Activated CD8-positive, alpha-beta T cell treated with anti-CD3 and anti-CD28 coated beads for 36 hours (primary cell): ENCODE data around the gene TMEM208. TPM values are rescaled to one million over a fixed set of nuclear protein-coding genes. Genes with fewer than 3 reads are reported as not detected.

Experiments used
- ATAC-seq: fragments of 200-7000 bp; cut with Tn5 transposase; one replicate; pipeline ENCODE4 v1.10.0; 2021; ENCODE audit warnings: mild to moderate bottlenecking, moderate library complexity
- CTCF ChIA-PET: fragments of 350-600 bp; sonication (Branson Sonifier 250); formaldehyde crosslinking; loops from one replicate; lab custom pipeline; 2021; ENCODE audit warnings: antibody characterized with exemption; lab: Charles Lee
- POLR2A ChIA-PET: fragments of 350-600 bp; sonication (Branson Sonifier 250); formaldehyde crosslinking; loops from one replicate; lab custom pipeline; 2021; ENCODE audit warnings: antibody characterized with exemption; lab: Charles Lee
- DNase-seq: peaks from one replicate; pipeline ENCODE4 v3.0.0-alpha.2; 2020
- H3K27ac Mint-ChIP-seq: one replicate; pipeline ENCODE4 v1.8.0; 2021; ENCODE audit warnings: mild to moderate bottlenecking, mixed read lengths
- H3K27me3 Mint-ChIP-seq: one replicate; pipeline ENCODE4 v1.8.0; 2021; ENCODE audit warnings: mixed read lengths
- H3K36me3 Mint-ChIP-seq: one replicate; pipeline ENCODE4 v1.8.0; 2021; ENCODE audit warnings: low read depth, mixed read lengths
- H3K4me1 Mint-ChIP-seq: one replicate; pipeline ENCODE4 v1.8.0; 2021; ENCODE audit warnings: low read depth, mixed read lengths
- H3K4me3 Mint-ChIP-seq: one replicate; pipeline ENCODE4 v1.8.0; 2021; ENCODE audit warnings: mild to moderate bottlenecking, moderate library complexity, mixed read lengths
- H3K9me3 Mint-ChIP-seq: one replicate; pipeline ENCODE4 v1.8.0; 2021; ENCODE audit warnings: mixed read lengths
- intact Hi-C: fragments of 100-400 bp; cut with micrococcal nuclease; formaldehyde crosslinking; loops from one replicate; pipeline ENCODE4 v1.10.0; 2022
- total RNA-seq, 2 experiments: library from RNA; stranded (reverse); gene quantifications; one replicate each; pipeline ENCODE4 v1.2.3, GENCODE V29; 2021
- TF ChIP-seq, protein P1 (sequence below): fragments of 200-600 bp; IDR thresholded peaks from one replicate; pipeline ENCODE4 v1.8.0; 2022; ENCODE audit warnings: antibody characterized with exemption, mild to moderate bottlenecking

The TMEM208 gene
- total RNA-seq, 2 experiments from 2014 or later: 25.7 to 30.7 TPM

DNA sequence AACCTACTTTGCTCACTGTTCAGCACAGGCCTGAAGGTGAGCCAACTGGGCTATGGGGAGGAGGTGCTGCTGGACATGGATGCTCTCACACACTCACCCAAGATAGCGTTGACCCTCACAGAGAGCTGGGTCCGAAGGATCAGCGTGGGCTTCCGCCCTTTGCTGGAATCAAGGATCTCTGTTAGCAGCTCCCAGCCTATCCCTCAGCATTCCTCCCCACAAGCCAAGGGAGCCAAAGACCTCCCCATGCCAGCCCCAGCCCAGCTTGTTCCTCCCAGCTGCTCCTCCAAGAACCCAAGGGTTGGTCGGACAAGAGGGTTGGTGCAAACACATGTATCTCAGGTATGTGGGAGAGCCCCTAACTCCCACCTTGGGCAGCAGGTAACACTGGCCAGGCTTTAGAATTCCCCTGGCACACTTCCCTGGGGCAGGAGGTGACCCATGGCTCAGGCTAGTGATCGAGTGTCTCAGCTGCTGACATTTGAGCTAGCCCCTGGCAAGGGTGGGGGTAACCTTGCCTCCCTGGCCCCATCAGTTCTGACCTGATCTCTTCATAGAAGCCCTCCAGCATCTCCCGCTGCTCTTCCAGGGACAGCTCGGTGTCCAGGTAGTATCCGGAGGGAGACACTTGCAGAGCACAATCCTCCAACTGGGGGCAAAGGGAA is 12.0 kb downstream of the TMEM208 start:
- CTCF ChIA-PET: interaction anchor here (0.7 to 1.8 kb wide), 3 partner anchors 8 to 54 kb away, joined by 3 to 6 read pairs (median 4); partner anchors contain the start of genes FHOD1 and TMEM208
- intact Hi-C loops: no loop called here
- no peak for ATAC-seq
- POLR2A ChIA-PET: interaction anchor here (0.8 to 5.8 kb wide), 3 partner anchors 9 to 12 kb away, joined by 3 to 39 read pairs (median 6); partner anchors contain the start of genes SLC9A5 and TMEM208
- no peaks in the 10 kb centered on the region for H3K27me3 Mint-ChIP-seq
- H3K4me1 Mint-ChIP-seq: peaks cover 19% of the 10 kb centered on the region
- H3K9me3 Mint-ChIP-seq: no peaks in the 10 kb centered on the region
- peaks cover 23% of the 10 kb centered on the region for H3K36me3 Mint-ChIP-seq
- no peak for DNase-seq
- H3K27ac Mint-ChIP-seq: no peak overlapping the region
- H3K4me3 Mint-ChIP-seq: no peak overlapping the region
- TF ChIP-seq, protein P1, sequence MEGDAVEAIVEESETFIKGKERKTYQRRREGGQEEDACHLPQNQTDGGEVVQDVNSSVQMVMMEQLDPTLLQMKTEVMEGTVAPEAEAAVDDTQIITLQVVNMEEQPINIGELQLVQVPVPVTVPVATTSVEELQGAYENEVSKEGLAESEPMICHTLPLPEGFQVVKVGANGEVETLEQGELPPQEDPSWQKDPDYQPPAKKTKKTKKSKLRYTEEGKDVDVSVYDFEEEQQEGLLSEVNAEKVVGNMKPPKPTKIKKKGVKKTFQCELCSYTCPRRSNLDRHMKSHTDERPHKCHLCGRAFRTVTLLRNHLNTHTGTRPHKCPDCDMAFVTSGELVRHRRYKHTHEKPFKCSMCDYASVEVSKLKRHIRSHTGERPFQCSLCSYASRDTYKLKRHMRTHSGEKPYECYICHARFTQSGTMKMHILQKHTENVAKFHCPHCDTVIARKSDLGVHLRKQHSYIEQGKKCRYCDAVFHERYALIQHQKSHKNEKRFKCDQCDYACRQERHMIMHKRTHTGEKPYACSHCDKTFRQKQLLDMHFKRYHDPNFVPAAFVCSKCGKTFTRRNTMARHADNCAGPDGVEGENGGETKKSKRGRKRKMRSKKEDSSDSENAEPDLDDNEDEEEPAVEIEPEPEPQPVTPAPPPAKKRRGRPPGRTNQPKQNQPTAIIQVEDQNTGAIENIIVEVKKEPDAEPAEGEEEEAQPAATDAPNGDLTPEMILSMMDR: no peak

DNA sequence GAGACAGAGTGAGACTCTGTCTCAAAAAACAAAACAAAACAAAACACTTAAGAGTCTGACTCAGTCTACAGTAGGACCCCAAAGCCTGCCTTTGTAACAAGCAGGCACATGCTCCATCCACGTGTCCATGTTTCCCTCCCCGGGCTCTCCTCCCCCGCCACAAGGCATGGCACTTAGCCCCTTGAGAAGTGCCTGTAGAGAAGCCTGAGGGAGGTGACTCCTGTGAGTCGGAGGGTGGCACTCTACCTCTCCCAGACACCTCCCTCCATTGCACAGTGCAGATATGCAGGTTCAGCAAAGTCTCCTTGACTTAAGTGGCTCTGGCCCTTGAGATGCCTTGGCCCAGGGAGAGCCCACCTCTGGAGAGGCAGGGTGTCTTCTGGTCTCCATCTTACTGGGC is 13.6 kb downstream of the TMEM208 start:
- DNase-seq (no peak), ATAC-seq (no peak)
- Mint-ChIP-seq H3K4me1 (peaks cover 33% of the 10 kb centered on the region), H3K4me3 (no peak overlapping the region), H3K27me3 (no peaks in the 10 kb centered on the region), H3K9me3 (no peaks in the 10 kb centered on the region), H3K27ac (no peak overlapping the region), H3K36me3 (peaks cover 24% of the 10 kb centered on the region)
- TF ChIP-seq, protein P1: no peak
- CTCF ChIA-PET: interaction anchor here (1.2 kb wide), 1 partner anchor 85 kb away, joined by 4 read pairs; no protein-coding TSS in a partner anchor
- POLR2A ChIA-PET: interaction anchor here (5.8 kb wide), 1 partner anchor 14 kb away, joined by 39 read pairs; the partner anchor contains the start of gene TMEM208
- intact Hi-C loops: no loop called here

DNA sequence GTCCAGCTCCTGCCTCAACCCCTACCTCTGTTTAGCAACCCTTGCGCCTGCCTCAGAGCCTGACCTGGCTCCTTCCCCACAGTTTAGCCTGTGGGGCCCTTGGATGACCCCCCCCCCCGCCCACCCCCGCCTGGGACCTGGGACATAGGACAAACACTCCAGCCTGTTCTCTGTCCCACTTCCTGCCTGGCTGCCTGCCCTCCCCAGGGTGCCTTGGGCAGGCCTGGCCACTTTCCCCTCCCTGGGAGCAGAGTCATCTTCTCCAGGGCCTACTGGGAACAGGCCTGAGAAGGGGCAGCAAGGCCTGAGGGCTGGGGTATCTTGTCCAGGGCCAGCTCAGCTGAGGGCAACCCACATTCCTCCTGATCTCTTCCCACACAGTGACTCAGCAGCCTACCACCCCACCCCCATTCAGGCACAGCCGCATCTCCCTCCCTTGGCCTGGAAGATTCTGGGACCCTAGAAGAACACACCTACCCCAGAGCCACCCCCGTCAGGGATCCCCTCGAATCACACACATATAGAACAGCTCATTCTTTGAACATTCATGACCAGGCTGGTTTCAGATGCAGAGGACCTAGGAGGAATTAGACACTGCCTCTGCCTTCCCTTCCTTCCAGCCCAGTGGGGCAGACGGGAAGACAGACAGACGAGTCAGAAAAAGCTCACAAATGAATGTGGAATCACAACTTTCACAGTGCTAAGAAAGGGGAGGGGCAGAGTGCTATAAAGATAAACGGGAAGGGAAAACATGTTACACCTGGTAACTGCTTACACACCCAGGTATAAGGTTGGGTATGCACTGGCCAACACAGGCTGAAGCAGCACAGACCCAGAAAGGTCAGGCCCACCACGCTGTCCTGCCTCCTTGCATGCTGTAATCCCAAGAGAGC is 14.3 kb downstream of the TMEM208 start:
- POLR2A ChIA-PET: interaction anchor here (0.9 to 10.0 kb wide), 2 partner anchors 11 to 58 kb away, joined by 3 to 123 read pairs; partner anchors contain the start of genes MATCAP1 and TMEM208
- no peak for ATAC-seq

DNA sequence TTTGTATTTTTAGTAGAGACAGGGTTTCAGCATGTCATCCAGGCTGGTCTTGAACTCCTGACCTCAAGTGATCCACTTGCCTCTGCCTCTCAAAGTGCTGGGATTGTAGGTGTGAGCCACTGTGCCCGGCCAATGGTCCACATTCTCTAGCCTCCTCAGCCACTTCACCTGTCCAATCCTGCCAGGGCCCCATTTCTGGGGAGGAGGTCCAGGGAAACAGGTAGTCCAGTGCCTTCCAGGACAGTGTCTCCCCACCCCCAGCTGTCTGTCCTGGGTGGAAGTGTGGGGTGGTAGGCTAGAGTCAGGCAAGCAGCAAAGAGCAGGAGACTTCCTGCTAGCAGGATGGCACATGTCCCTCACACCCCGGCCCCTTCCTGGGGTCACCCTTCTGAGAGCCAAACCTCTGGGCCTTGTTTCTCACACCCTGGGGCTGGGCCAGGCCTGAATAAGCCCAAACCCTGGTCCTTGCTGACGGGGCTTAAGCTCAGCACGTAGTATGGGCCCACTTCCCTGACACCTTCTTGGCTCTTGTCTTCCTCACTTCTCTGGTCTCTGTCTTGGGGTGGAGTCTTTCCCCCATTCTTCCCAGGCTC is 15.3 kb downstream of the TMEM208 start:
- TF ChIP-seq, protein P1: no peak
- H3K27me3 Mint-ChIP-seq: no peaks in the 10 kb centered on the region
- H3K4me1 Mint-ChIP-seq: peaks cover 33% of the 10 kb centered on the region
- no peak overlapping the region for H3K4me3 Mint-ChIP-seq
- DNase-seq (no peak), ATAC-seq (no peak)
- ChIA-PET POLR2A (interaction anchor here (1.2 to 10.0 kb wide), 2 partner anchors 12 to 48 kb away, joined by 3 to 123 read pairs; partner anchors contain the start of gene TMEM208), CTCF (interaction anchor here (1.0 to 1.4 kb wide), 2 partner anchors 15 to 57 kb away, joined by 3 to 8 read pairs; partner anchors contain the start of gene TMEM208)
- H3K27ac Mint-ChIP-seq: peak overlapping the region; percentile 55
- H3K9me3 Mint-ChIP-seq: no peaks in the 10 kb centered on the region
- intact Hi-C loops: no loop called here
- peaks cover 13% of the 10 kb centered on the region for H3K36me3 Mint-ChIP-seq

More for the DNA sequence above, 14.3 kb downstream of the TMEM208 start:
- peak overlapping the region; percentile 67 for H3K27ac Mint-ChIP-seq
- H3K4me3 Mint-ChIP-seq: no peak overlapping the region
- H3K9me3 Mint-ChIP-seq: no peaks in the 10 kb centered on the region
- intact Hi-C loops: no loop called here
- DNase-seq: no peak
- H3K36me3 Mint-ChIP-seq: peaks cover 20% of the 10 kb centered on the region
- H3K27me3 Mint-ChIP-seq: no peaks in the 10 kb centered on the region
- TF ChIP-seq, protein P1: no peak
- CTCF ChIA-PET: interaction anchor here (1.4 kb wide), 1 partner anchor 14 kb away, joined by 8 read pairs; the partner anchor contains the start of gene TMEM208
- peaks cover 33% of the 10 kb centered on the region for H3K4me1 Mint-ChIP-seq
